Thyroid gland (tissue), 4 donors: Measurements from ENCODE around the gene TRIM29.

Source experiments
- POLR2A ChIP-seq, 2 donors: fragments of 450-650 bp; IDR thresholded peaks; one replicate each; pipeline ENCODE4 v1.6.1; 2017; ENCODE audit warnings: antibody characterized with exemption in 2 of 2, mild to moderate bottlenecking in 2 of 2, moderate library complexity in 1 of 2
- TF ChIP-seq, protein P1 (sequence below), 6 experiments: fragments of 200-600 bp in 3 of 6; fragments of 450-650 bp in 3 of 6; sonication (generic) in 3 of 6; IDR thresholded peaks; one replicate each; pipeline ENCODE4 v1.5.1; 2016 to 2019; ENCODE audit warnings: antibody characterized with exemption in 6 of 6, mild to moderate bottlenecking in 2 of 6, inconsistent platforms in 1 of 6, moderate library complexity in 1 of 6

DNA sequence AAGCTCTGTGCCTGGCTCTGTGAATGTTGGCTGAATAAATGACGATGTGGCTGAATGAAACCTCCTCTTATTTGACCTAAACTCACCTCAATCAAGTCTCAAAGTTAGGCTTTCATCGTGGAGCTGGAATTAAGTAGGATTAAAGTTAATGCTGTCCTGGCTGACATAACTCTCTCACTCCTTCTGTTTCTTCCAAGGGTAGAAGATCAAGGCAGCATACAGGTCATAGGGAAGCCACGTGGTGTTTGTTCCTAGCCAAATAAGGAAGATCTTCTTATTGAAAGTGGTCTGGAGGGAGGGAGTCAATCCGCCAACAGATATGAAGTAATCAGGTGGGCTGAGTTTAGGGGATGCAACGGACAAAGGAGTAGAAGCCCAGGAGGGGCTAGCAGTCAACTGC lies 59.5 kb downstream of the TRIM29 start:
- TF ChIP-seq, protein P1, sequence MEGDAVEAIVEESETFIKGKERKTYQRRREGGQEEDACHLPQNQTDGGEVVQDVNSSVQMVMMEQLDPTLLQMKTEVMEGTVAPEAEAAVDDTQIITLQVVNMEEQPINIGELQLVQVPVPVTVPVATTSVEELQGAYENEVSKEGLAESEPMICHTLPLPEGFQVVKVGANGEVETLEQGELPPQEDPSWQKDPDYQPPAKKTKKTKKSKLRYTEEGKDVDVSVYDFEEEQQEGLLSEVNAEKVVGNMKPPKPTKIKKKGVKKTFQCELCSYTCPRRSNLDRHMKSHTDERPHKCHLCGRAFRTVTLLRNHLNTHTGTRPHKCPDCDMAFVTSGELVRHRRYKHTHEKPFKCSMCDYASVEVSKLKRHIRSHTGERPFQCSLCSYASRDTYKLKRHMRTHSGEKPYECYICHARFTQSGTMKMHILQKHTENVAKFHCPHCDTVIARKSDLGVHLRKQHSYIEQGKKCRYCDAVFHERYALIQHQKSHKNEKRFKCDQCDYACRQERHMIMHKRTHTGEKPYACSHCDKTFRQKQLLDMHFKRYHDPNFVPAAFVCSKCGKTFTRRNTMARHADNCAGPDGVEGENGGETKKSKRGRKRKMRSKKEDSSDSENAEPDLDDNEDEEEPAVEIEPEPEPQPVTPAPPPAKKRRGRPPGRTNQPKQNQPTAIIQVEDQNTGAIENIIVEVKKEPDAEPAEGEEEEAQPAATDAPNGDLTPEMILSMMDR (IDR thresholded peaks at IDR 0.05), result no peak
- no peak for TF ChIP-seq POLR2A (IDR thresholded peaks at IDR 0.05)
